ENCODE measurements around the gene NFIL3. TPM values are rescaled to one million over a fixed set of nuclear protein-coding genes. Genes with fewer than 3 reads are reported as not detected.

NFIL3 gene
- total RNA-seq, 2 donors from 2014 or later: 13.7 to 32.5 TPM

DNA sequence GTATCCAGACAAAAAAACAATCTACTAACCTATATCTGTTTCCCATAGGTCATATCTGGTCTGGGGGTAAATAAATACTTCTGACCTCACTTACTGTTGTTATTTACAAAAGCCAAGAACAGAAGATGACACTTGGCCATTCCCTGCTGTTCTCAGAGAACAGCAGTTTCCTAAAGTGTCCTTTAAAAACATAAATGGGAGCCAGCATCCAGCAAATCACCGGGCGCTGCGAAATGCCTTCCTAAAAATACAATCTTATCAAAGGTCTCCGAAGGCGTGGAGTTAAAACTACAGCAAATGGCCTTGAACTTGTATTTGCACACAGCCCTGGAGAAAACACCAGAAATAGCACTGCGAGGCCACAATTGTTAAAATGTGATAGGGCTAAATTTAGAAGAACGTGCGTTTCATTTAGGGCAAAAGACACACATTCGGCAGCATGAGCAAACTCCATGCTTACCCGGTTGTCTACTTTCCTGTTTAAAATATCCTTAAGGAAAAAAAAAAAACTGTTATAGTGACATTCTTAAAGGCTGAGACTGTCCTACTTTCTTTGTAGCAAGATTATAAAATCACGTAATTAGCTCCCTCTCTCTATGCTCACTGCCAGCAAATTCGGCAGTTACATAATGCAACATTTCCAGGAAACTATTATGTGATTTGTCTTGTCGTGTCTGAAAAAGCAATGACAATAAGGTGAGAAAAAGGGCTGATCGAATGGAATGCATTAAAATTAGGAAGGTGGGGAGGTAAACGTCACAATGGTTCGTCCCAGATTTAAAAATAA lies 1.5 kb downstream of the NFIL3 start:
- H3K36me3 ChIP-seq: no peaks in the 10 kb centered on the region
- H3K27me3 ChIP-seq: no peaks in the 10 kb centered on the region
- H3K4me3 ChIP-seq: peak overlapping the region; percentile 64
- peak; percentile 50 for DNase-seq
- TF ChIP-seq, protein P1, sequence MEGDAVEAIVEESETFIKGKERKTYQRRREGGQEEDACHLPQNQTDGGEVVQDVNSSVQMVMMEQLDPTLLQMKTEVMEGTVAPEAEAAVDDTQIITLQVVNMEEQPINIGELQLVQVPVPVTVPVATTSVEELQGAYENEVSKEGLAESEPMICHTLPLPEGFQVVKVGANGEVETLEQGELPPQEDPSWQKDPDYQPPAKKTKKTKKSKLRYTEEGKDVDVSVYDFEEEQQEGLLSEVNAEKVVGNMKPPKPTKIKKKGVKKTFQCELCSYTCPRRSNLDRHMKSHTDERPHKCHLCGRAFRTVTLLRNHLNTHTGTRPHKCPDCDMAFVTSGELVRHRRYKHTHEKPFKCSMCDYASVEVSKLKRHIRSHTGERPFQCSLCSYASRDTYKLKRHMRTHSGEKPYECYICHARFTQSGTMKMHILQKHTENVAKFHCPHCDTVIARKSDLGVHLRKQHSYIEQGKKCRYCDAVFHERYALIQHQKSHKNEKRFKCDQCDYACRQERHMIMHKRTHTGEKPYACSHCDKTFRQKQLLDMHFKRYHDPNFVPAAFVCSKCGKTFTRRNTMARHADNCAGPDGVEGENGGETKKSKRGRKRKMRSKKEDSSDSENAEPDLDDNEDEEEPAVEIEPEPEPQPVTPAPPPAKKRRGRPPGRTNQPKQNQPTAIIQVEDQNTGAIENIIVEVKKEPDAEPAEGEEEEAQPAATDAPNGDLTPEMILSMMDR (IDR thresholded peaks at IDR 0.05): no peak
- peaks cover 6% of the 10 kb centered on the region for H3K4me1 ChIP-seq
- peak overlapping the region; percentile 91 for H3K27ac ChIP-seq
- intact Hi-C loops (cut with DNase I): loop anchor here (5.0 kb wide), 1 partner anchor 230 kb away; no protein-coding TSS in a partner anchor
- H3K9ac ChIP-seq (ENCODE audit: low read depth in 2 of 2, low read length in 2 of 2): peak overlapping the region; percentile 74 to 96
- H3K9me3 ChIP-seq: no peaks in the 10 kb centered on the region

DNA sequence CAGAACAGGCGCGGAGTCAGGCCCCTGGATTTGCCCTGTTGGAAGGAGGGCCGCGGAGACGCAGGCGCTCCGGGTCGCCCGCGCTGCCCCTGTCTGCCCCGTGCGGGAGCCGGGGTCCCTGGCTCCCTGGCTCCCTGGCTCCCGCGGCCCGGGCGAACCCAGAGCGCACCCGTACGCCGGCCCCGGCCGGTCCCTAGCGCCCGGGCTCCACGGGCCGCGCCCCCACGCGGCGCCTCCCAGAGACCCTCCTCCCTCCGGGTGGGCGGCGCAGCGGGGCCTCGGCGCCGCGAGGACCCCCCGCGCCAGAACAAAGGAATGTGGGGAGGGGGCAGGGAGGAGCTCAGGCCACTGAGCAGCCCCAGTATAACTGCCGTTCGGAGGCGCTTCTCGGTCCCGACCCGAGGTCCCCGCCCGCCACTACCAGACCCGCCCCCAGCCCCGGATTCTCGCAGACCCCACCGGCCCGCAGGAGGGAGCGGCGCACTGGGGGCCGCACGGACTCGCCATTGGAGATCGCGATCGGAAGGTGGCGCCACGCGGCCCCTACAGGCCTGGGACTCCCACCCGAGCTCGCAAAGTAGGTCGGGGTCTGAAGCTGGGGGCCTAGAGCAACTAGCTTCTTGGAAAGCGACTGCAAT lies 2.4 kb downstream of the NFIL3 start:
- TF ChIP-seq, protein P1 (IDR thresholded peaks at IDR 0.05): peak; percentile 45
- no peaks in the 10 kb centered on the region for H3K36me3 ChIP-seq
- intact Hi-C loops (cut with DNase I): loop anchor here (5.0 kb wide), 1 partner anchor 229 kb away; no protein-coding TSS in a partner anchor
- no peaks in the 10 kb centered on the region for H3K27me3 ChIP-seq
- peak overlapping the region; percentile 68 to 96 for H3K9ac ChIP-seq (ENCODE audit: low read depth in 2 of 2, low read length in 2 of 2)
- no peaks in the 10 kb centered on the region for H3K9me3 ChIP-seq
- peak overlapping the region; percentile 64 for H3K4me3 ChIP-seq
- peak; percentile 43 for DNase-seq
- peaks cover 6% of the 10 kb centered on the region for H3K4me1 ChIP-seq
- H3K27ac ChIP-seq: peak overlapping the region; percentile 91

DNA sequence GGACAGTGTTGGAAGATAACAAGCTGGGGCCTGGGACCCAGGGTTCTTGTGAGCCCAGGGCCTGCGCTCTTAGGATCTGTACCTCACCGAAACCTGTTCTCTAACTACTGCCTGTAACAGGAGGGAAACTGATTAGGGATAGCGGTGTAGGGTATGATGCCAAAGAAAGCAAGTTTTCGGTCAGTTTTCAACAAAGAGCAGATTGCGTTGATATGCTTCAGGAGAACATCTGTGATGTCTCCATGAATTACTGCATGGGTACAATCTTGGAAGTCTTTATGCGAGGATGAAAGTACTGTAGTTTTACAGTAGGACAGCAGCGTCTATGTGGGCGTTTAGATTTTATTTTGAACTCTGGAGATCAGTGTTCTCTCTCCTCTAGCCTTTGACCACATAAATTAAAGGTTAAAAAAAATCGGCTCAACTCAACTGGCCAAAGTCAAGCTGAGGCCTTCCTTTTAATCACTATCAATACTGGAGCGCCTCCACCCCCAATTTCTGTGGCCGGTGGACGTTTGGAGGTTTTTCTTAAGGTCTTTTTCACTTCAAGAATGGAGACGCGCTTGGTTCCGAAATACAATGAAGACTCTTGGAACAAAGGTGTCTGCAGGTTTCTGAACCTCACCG lies 3.0 kb downstream of the NFIL3 start:
- Histone ChIP-seq H3K4me3 (peak overlapping the region; percentile 64), H3K36me3 (no peaks in the 10 kb centered on the region), H3K27me3 (no peaks in the 10 kb centered on the region), H3K4me1 (peaks cover 6% of the 10 kb centered on the region), H3K9ac (ENCODE audit: low read depth in 2 of 2, low read length in 2 of 2) (peak overlapping the region in 1 of 2 donors; percentile 68), H3K27ac (peak overlapping the region; percentile 91), H3K9me3 (no peaks in the 10 kb centered on the region)
- TF ChIP-seq, protein P1 (IDR thresholded peaks at IDR 0.05): no peak
- no peak for DNase-seq
- intact Hi-C loops (cut with DNase I): loop anchor here (5.0 kb wide), 1 partner anchor 228 kb away; no protein-coding TSS in a partner anchor

DNA sequence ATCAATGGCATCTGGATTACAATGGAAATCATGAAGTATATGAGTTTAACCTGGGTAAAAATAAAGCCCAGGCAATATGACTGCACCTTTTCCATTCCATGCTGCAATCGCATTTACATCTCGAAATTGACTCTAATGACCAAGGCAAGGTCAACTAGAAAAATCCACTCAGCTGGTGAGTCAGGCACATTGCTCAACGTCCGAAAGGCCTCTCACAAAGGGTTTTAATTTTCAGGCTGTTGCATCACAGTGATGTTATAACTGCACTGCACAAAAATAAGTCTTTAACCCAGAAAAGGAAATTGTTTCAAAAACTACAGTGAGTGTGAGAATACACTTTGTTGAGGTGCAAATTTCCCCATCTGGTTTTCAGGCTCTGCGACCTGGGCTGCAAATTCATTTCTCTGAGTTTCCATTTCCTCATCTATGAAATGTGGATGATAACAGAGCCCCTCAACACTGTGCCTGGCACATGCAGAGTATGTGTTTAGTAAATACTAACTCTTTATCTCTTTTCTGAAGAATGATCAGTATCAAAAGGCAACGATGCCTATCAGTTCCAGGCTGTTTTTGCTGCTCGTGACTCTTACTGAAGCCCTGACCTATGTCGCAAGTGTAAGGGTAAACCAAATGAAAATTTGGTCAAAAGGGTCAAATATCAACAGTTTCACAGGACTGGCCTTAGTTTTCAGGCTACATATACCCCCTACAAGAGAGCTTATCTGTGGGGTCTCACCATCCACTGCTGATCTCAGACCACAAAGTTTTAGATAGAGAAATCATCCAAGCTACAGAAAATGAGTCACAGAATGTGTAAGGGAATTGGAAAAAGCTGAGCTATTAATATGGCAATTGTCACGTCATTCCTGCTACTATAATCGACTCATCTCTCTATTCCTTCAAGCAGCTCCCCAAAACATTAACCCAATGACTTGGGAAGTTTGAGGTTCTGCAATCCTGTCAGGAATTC lies 4.1 kb downstream of the NFIL3 start:
- Histone ChIP-seq H3K9ac (ENCODE audit: low read depth in 2 of 2, low read length in 2 of 2) (peak overlapping the region in 1 of 2 donors; percentile 39), H3K36me3 (no peaks in the 10 kb centered on the region), H3K27ac (peak overlapping the region; percentile 61), H3K27me3 (no peaks in the 10 kb centered on the region), H3K4me3 (no peak overlapping the region), H3K9me3 (no peaks in the 10 kb centered on the region), H3K4me1 (peaks cover 6% of the 10 kb centered on the region)
- intact Hi-C loops (cut with DNase I): loop anchor here (5.0 kb wide), 2 partner anchors 57 to 227 kb away; partner anchors contain the start of gene AUH
- TF ChIP-seq, protein P1 (IDR thresholded peaks at IDR 0.05): no peak
- DNase-seq: peak; percentile 57
